Stimulated activated CD4-positive, alpha-beta T cell treated with anti-CD3 and anti-CD28 coated beads, Interleukin-15, amount 100 ng/mL, for 24 hours (primary cell): Measurements from ENCODE around the gene ABHD17C.
"Not testable (repeated sequence)": the region's sequence is repeated elsewhere in the genome, so short reads cannot be mapped to it uniquely, and the experiment has no call there.

Experiments
- DNase-seq: peaks from one replicate; pipeline ENCODE4 v3.0.0-alpha.2; 2020

The ABHD17C gene

DNA sequence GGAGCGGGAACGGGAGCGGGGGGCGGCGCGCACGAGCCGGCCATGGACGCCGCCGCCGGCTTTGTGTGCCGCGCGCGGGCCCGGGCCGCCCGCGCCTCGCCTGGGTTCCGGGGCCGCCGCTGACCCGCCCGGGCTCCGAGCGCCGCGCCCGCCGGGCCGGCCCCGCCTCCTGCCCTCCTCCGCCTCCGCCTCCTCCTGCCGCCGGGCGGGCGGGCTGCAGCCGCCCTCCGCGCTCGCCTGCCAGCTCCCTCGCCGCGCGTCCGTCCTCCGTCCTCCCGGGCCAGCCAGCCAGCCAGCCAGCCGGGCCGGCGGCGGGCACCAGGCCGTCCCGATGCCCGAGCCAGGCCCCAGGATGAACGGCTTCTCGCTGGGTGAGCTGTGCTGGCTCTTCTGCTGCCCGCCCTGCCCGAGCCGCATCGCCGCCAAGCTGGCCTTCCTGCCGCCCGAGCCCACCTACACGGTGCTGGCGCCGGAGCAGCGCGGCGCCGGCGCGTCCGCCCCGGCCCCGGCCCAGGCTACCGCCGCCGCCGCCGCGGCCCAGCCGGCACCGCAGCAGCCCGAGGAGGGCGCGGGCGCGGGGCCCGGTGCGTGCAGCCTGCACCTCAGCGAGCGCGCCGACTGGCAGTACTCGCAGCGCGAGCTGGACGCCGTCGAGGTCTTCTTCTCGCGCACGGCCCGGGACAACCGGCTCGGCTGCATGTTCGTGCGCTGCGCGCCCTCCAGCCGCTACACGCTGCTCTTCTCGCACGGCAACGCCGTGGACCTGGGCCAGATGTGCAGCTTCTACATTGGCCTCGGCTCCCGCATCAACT is at the start of gene ABHD17C:
Gene ABHD17C (plus strand): TSS at position 212 of the 812 bp plus-strand sequence. CDS start 120 bp downstream, at position 332.
- peak; percentile 69 for DNase-seq

DNA sequence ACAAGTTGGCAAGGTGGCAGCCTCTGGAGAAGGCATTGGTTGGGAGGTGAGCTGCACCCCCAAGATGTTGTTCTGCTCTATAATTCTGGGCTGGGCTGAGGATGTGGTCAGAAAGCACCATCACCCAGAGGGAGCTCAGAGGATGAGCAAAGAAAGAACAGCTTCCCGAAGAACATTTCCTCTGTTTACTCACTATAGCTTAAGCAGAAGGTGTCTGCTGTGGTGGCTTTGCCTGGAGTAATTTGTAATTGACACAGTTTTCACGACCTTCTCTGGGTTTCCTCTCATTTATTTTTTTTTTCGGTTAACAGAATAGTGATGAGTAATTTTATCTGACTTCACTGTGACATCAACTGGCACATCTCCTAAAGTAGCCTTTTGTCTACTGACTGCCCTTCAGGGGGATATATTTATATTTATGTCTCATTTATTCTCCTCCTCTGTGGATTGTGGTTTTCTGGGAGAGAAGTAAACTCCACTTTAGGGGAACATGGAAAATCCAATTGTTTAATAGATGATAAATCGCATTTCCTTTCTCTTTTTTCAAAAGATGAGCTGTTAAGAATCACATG is 49.5 kb upstream of the ABHD17C start:
- DNase-seq = no peak

DNA sequence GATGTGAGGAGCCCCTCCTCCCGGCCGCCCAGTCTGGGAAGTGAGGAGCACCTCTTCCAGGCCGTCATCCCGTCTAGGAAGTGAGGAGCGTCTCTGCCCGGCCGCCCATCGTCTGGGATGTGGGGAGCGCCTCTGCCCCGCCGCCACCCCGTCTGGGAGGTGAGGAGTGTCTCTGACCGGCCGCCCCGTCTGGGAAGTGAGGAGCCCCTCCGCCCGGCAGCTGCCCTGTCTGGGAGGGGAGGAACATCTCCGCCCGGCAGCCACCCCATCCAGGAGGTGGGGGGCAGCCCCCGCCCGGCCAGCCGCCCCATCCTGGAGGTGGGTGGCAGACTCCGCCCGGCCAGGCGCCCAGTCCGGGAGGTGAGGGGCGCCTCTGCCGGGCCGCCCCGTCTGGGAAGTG is 47.7 kb upstream of the ABHD17C start:
- DNase-seq = not testable (repeated sequence)

DNA sequence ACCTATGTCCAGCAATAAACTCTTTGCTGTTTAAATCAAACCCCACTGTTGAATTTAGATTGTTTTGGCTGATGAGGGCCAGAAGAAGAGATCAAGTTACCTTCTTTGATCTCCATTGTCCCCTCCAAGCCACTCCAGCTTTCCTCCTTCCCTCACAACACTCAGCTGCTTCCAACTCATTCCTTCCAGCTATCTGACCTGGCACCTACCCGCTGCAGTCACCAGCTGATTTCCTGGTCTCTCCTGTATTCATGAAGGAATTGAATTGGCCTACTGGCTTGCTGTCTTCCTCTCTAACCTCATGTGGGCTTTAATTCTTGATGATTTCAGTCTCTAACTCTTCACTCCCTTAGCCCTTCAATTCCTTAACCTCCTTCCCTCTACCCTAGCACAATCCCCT is 40.8 kb upstream of the ABHD17C start:
- DNase-seq = no peak

DNA sequence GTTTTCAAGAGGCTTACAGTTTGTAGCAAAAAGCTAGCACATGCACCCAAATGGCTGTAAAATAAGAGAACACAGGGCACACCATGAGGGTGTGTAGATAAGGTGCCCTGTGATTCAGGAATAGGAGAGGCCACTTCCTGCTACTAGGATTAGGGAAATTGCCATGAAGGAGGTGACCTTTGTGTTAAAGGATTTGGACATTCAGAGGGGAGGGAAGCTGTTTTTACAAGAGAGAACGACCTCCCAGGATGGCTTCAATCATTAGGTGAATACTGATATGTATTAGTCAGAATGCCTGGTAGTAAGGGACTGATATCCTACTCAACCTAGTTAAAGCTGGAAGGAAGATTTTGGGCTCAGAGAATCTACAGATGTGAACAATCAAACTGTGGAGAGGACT is 35.7 kb upstream of the ABHD17C start:
- no peak for DNase-seq

DNA sequence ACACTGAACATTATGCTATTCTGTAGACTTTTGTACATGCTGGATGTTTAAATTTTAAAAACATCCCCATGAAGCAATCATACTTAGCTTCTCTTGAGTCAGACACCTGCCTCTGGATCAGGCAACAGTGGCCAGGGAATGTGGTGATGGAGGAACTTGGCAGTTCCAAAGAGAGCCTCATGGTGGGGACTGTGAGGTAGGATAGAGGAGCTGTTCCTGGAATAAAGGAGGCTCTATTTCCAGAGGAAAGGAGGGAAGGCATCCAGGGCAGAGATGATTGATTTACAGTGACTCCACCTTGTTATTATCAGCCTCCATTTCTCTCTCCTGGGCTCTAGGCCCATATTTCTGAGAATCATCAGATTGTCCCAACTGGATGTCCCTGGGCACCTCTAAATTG is 35.0 kb upstream of the ABHD17C start:
- no peak for DNase-seq

DNA sequence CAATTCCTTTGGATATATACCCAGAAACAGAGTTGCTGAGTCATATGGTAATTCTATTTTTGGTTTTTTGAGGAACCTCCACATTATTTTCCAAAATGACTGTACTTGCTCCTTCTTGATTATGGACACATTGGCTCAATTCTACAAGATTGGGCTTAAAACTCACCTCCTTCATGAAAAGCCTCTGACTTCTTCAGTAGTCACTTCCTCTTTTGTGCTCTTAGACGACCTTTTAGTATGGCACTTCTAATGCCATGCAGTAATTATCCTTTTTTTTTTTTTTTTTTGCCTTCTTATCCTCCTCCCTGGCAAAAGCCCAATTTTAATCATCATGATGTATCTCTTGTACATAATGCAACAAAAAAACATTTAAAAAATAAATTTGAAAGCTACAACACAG is 33.0 kb upstream of the ABHD17C start:
- no peak for DNase-seq

DNA sequence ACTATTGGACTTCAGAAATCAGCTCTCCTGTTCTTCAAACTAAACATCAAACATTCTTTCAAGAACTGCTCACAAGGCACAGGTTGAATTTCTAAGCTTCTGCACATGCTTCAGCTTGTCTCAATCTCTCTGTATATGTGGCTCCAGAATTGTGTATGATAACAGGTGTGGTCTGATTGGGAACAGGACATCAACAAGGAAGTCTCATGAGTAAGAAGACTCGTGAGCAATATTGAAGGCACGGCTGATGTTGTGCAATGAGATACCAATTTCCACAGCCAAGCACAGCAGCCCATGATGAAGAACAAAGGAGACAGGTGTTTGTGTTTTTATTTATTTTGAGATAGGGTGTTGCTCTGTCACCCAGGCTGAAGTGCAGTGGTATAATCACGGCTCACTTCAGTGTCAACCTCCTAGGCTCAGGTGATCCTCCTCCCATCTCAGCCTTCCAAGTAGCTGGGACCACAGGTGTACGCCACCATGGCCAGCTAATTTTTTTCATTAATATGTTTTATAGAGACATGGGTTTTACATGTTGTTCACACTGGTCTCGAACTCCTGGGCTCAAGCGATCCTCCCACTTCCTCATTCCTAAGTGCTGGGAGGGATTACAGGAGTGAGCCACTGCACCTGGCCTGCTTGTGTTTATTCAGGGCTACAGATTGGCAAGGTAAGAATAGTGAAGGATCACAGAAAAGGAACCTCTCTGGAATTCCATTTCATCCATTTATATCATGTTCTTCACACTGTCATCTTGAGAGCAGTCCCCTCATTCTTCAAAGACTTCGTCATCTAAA is 32.2 kb upstream of the ABHD17C start:
- no peak for DNase-seq

DNA sequence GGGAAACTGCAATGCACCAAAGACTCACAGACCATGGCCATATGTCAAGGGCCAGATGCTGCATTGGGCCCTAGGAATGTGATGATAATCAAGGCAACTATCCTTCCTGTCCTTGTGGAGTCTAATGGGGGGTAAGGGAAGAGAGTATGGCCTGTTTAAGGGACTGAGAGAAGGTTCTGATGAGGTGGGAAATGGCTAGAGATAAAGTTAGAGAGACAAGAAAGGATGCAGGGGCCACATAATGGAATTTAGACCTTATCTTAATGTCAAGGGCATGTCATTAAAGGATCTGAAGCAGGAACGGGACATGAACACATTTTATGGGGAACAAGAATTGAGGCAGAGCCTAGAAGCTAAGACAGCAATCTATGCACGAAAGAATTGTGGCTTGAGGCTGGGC is 30.0 kb upstream of the ABHD17C start:
- DNase-seq = no peak

DNA sequence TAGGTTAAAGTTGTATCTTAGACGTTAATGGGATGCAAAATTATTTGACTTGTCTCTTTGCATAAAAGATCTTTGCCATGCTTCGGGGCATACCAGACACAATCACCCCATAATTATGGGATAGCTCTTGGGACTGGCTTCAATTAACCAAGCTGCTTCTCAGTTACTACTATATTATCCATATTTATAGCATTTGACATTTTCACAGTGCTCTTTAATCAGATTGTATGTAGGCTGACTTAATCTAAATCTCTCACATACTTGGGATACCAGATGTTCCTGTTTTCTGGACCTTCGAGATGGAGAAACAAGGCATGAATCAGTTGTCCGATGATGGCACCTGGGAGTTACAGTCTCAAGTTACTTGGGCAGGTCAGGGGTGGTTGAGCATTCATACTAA is 27.2 kb upstream of the ABHD17C start:
- no peak for DNase-seq

DNA sequence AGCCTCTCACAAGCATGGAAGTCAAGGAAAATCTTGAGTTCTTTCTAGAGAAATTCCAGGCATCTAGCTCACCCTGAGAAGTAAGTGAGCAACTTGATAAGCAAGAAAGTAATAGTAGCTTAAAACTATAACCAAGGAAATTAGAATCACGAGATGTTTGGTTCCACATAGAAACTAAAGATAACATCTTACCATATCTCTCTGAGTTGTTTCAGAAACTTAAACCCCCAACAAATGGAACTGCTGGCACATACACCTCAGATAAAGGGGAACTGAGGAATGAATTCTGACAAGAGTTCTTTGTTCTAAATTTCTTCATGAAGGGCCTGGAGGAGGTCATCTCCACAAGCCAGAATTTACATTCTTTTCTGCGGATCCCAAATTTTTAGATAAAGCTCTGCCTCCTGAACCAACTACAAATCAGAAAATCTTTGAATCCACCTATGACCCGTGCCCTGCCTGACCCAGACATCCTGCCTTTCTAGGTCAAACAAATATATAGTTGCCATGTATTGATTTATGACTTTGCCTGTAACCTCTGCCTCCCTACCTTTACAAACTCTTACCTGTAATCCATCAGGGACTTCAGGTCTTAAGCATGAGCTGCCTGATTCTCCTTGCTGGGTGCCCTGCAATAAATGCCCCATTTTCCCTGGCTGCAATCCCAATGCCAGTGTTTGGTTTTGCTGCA is 26.4 kb upstream of the ABHD17C start:
- DNase-seq = no peak

DNA sequence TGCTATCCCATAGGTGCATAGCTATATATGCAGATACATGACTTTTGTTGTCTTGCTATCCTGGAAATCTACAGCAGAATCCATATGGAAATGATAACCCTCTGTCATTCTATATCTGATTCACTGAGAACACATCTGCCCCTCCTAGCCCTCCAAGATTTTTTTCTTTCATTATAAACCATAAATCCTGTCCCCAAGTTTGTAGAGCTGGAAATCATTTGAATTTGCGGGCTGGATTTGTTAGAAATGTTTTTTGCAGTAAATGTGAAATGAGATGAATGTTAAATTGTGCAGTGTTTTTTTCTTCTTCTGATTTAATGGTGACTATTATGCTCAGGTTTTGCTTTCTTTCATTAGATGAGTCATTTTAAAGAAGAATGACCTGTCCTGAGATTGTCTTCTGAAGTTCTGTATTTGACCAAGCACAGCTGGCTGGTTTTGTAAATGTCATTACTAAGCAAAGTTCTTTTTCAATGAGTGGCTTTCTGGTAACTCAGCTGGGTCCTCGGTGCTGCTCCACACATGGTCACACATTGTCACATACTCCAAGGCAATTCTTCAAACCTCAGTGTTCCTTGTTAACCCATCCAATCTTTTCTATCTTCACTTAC is 25.3 kb upstream of the ABHD17C start:
- no peak for DNase-seq

DNA sequence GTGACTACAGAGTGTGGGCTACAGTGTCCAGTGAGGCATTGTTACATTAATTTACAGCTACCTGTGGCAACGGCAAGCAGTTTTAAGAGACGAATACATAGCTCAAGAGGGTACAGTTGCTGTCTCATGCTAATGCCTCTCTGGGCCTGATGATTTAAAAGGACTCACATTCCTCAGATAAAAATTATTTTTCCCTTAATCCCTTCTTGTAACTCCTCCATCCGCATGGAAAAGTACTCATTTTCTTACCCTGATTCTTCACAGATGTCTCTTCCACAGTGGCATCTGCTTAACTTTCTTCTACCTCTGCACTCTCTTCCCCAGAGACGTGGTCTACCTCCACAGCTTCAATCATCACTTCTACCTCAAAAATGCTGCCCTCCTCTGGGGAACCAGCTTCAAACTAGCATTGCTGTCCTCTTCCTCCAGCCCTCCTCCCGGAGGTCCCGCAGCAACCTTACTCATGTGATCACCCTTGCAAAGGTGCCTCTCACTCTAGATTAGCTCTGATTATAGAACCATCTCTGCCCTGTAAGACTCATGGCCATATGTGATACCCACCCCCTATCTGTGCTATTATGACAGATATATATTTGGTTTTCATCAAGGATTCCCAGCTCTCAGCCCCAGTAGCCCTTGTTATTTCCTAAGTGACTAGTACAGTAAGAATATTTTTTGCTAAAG is 21.4 kb upstream of the ABHD17C start:
- no peak for DNase-seq

DNA sequence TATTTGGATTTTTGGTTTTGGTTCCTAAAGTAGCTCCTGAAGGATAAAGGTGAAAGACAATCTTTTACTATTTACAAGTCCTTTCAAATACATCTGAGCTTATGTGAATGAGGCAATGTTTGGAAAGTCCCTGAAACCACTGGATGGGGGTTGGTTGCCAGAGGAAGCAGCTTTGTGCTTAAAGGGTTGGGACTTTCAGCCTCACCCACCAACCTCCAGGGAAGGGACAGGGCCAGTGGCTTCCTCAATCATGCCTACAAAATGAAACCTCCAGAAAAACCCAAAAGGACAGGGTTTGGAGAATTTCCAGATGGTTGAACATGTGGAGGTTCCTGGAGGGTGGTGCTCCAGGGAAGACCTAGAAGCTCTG is 20.9 kb upstream of the ABHD17C start:
- no peak for DNase-seq

DNA sequence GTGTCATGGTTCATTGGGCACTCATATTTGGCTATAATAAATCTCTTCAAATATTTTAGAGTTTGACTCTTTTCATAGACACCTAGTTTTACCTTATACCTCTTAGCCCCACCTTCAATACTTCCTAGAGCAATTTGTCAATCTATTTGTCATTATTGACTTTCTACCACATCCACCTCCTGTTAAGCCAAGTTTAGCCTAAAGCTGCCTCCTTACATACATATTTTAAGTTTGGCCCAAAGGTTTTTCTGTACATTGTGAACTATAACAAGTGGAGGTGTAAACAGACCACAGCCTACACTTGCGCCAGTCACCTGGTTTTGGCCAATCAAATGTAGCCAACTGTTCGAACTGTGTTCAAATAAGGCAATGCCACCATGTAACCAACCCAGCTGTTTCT is 18.1 kb upstream of the ABHD17C start:
- DNase-seq = no peak

DNA sequence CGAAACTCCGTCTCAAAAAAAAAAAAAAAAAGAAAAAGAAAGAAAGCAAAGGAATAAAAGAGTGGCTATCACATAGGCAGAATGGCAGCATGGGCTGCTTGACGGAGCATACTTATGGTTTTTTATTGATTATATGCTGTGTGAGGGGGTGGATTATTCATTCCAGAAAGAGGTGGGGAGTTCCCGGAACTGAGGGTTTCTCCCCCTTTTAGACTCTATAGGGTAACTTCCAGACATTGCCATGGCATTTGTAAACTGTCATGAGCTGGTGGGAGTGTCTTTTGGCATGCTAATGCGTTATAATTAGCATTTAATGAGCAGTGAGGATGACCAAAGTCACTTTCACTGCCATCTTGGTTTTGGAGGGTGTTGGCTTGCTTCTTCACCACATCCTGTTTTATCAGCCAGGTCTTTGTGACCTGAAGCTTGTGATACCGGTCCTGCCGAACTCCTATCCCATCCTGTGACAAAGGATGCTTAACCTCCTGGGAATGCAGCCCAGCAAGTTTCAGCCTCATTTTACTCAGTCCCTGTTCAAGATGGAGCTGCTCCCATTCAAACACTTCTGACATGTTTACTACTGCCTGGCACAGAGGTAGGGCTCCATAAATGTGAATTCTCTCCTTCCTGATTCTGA is 15.8 kb upstream of the ABHD17C start:
- DNase-seq = no peak

DNA sequence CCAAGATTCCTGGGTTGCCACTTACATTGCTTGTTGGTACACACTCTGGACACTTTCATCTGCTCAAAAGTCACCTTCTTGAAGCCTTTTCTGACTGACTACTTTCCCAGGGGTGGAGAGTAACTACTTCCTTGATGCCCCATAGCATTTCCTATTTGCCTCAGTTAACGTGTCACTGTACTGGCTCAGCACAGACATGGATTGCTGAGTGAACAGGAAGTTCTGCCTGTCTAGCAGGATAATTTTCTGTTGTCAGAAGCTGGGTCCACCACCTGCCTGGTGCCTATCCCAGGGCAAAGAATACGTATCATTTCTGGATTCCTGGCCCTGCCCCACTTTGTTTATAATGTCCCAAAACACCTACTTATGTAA is 15.3 kb upstream of the ABHD17C start:
- no peak for DNase-seq

DNA sequence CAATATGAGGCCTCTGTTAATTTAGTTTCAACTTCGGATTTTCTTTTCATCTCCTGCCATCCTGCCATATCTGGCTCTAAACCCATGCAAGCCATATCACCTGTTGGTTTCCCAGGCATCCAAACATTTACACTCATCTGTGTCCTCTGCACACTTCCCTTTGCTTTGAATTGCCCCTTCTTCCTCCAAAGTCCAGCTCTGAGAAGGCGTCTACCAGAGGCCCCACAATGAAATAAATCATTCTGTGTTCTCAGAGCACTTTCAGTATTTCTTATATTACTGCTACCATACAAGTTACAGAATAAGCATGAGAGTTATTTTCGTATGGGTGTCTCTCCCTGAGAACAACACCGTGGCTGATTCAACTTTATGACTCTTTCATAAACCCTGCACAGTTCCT is 12.9 kb upstream of the ABHD17C start:
- DNase-seq = no peak

DNA sequence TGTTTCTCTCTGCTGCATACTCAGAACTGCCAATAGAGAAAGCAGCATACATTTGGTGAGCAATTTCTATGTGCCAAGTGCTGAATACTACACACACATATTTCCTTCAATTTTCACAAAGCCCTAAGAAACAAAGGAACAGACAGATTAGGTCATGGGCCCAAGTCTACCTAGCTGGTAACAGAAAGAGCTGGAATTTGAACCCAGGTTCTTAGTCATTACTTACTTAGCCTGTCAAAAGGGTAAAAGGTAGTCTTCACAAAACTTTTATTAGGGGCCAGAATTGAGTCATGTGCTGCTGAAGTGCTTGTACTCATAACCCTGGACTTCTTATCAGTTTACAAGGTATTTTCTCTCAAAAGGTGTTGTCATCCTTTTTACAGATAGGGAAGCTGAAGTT is 10.4 kb upstream of the ABHD17C start:
- DNase-seq = no peak

DNA sequence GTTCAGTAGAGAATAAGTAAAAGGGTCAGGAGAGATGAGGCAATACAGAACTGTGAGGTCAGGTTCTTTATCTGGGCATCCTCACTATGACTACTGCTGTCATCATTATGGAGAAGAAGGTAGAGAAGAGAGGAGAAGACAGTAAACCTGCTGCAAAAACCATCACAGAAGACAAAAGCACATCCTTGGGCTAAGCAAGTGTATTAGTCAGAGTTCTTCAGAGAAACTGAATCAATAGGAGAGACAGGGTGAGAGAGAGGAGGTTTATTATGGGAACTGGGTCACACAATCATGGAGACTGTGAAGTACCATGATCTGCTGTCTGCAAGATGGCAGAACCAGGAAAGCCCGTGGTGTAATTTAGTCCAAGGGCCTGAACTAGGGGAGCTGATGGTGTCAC is 9.5 kb upstream of the ABHD17C start:
- no peak for DNase-seq

DNA sequence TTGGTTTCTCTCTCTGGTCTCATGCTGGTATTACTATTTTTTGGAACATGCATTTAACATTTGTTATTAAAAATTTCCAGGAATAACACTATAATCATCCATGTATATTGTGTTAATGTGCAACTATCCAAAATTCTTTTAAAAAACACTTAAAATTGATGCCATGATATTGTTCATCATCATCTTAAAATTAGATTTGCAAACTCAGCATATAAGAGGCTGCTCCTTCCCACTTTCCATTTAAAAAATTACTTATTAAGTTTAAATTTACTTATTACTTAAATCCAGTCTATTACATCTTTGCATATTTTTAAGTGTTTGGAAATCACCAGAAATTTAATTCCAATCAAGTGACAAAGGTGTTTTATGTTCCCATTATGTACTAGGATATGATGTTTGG is 5.8 kb upstream of the ABHD17C start:
- DNase-seq = no peak

DNA sequence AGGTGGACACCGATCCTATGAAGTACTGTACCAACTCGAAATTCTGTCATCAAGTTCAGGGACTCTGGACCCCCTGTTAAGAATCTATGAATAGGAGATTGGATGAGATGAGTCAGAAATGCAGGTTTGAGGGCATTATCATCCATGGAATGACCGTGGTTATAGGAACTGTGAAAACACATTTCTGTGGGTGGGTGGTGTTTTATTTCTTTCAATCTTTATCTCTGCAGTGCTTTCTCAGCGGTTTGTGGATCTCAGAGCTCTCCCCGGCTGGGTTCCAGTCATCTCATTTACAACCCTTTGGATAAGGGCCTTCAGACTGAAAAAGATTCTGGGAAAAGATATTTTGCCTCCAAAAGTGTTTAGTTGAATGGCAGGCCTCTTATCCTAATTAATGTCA is 5.4 kb upstream of the ABHD17C start:
- no peak for DNase-seq
